GM21447 (cell line): ENCODE measurements around the gene CBX8.
A peak's percentile ranks its signal among the peaks of the same experiment; 100 is the strongest.

Source experiments
- ATAC-seq: cut with Tn5 transposase; IDR thresholded peaks from one replicate; pipeline ENCODE4 v1.9.1; 2021; ENCODE audit not compliant: unreplicated experiment

CBX8 gene

DNA sequence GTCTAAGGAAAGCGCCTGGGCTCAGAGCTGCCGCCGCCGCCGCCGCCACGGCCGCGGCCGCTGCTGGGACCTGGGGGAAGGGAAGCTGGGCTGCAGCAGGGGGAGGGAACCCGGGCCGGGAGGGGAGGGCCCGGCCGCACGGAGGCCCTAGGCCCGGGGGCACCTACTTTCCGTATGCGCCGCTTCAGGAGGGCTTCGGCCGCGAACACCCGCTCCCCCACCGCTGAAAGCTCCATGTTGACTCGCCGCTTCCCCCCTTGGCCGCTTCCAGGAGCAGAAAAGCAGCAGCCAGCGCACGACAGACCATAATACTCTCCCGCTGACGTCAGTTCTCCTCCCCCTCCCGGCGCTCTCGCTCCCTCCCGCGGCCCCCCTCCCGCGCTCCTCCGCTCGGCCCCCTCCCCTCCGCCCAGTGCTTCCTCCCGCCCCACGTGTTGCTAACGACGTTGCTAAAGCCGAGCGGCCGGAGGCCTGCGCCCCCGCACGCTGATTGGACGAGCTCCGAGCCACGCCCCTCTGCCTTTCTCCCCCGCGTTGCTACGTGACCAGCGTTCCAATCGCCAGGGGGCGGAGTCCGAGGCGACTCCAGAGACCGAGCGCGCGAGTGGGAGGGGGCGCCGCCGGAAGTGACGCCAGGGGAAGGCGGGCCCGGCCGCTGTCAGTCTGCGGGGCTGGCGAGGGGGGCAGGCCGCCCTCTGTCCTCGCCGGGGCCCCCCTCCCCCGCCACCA lies at the start of gene CBX8:
TSS of gene CBX8 (minus strand) at position 315 of the 729 bp plus-strand sequence. CDS start at position 236, 79 bp downstream.
- ATAC-seq, result peak; percentile 84

DNA sequence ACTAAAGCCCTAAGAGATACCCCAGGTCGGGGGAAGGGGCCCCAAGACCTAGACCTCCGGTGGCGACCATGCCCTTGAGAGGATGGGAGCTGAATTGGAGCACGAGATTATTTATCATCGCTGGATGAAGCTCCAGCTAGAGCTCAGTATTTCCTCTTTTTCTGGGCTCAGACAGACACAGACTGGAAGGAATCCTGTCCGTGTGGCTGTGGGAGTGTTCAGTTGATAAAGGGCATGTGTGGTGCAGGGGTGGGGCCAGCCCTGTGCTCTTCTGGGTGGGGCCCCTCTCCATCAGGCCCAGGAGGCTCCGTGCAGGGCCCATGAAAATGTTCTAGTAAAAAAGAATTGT lies 48.7 kb upstream of the CBX8 start:
- no peak for ATAC-seq

DNA sequence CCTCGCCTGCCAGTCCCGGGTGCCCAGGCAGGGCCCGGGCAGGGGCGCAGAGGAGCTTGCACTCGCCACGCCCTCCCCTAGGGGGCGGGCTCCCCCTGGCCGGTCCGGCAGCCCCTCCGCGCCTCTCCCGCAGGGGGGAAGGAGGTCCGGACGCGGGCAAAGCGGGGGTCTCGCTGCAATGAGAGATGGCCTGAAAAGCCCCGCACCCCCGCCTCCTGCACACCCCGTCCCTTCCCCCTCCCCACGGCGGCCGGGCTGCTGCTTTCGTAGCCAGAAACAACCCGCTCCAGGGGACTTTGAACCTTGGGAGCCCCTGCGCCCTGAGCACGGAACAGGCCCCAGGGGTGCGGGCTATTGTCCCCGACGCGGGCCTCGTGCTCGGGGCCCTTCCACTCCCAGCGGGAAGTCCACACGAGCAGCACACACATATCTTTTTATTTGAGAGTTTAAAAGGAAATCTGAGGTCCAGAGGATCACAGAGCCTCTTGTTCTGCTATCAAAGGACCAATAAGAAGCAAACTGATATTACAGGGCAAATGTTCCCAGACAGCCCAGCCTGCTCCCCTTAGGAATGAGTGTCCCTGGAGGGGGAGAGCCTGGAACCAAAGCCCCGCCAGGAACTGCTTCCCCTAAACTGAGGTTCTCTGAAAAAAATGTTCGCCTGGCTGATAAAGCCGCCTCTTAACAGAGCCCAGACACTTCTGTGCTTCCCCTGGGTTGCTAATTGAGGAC lies 48.2 kb upstream of the CBX8 start:
- ATAC-seq, result peak; percentile 59

DNA sequence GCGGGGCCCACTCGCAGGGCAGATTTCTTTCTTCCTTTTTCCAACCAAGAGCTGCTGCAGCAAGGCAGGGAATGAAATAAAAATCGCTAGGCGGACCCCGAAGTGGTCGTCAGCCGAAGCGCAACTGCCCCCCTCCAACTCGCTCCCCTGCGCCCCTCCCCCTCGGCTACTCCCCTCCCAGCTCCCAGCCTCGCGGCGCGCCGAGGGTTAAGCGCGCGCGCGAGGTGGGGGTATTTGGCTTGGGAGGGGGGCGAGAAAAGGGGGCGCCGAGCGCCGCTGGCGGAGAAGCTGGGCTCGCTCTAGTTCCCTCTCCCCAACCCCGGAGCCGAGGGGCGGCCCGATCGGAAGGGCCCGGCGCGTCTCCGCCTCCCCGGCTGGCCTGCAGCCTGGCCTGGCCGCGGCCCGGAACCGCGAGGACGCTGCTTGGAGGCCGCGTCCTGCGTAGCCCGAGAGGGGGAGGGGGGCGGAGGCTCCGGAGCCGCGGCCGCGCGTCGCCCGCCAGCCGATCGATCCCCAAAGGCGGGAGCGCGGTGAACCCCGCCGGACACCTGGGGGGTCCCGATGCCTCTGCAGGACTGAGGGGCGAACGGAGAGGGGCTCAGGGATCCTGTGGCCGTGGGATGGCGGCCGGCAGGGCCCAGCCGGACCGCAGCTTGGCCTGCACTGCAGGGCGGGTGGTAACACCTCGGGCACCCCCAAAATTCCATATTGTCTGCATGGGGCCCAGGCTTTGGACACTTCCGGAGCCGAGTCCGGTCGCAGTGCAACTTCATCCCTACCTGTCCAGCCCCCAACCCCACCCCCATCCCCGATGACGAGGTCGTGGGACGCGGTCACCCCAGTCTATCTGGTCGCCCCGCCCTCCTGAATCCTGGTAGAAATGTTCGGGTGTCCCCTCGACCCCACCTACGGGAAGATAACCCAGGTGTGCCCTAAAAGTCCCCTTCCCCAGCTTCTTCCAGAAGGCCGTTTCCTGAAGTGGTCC lies 47.2 kb upstream of the CBX8 start:
- ATAC-seq, result no peak

DNA sequence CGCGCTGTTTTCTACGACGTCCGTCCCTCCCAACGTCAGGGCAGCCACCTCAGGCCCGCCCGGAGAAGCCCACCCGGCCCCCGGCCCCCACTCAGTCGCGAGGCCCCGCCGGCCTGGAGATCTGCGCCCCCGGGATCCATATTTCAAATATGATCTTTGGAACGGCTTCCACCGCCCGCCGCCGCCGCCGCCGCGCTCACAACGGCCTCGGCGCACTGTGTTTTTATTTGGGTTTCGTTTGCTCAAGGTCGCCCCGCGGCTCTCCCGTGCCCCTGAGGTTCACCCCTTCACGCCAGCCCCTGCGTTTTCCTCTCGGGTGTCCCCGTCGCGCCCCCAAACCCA lies 46.6 kb upstream of the CBX8 start:
- no peak for ATAC-seq

DNA sequence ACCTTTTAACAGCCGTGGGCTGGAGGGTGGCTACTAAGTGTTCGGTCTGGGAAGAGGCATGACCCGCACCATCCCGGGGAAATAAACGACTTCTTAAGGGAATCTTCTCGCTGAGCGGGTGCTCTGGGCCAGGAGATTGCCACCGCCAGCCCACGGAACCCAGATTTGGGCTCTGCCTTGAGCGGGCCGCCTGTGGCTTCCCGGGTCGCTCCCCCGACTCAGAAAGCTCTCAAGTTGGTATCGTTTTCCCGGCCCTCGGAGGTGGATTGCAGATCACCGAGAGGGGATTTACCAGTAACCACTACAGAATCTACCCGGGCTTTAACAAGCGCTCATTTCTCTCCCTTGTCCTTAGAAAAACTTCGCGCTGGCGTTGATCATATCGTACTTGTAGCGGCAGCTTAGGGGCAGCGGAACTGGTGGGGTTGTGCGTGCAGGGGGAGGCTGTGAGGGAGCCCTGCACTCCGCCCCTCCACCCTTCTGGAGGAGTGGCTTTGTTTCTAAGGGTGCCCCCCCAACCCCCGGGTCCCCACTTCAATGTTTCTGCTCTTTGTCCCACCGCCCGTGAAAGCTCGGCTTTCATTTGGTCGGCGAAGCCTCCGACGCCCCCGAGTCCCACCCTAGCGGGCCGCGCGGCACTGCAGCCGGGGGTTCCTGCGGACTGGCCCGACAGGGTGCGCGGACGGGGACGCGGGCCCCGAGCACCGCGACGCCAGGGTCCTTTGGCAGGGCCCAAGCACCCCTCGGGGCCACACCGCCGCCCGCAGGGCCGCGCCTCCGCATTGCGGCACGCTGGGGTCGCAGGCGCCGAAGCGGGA lies 46.0 kb upstream of the CBX8 start:
- no peak for ATAC-seq

DNA sequence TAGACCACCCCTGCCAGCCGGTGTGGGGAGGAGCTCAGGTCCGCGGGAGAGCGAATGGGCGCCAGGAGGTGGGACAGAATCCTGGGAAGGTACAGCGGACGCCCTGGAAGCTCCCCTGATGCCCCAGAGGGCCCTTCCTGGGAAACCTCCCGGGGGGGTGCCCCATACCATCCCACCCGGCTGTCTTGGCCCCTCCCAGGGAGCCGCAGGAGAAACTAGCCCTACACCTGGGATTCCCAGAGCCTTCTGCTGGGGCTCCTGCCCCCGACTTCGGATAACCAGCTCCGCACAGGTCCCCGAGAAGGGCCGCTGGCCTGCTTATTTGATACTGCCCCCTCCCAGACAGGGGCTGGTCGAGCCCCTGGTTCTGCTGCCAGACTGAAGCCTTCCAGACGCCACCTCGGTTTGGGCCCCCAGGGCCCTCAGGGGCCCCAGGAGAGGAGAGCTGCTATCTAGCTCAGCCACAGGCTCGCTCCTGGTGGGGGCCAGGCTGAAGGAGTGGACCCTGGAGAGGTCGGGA lies 45.3 kb upstream of the CBX8 start:
- ATAC-seq, result no peak

DNA sequence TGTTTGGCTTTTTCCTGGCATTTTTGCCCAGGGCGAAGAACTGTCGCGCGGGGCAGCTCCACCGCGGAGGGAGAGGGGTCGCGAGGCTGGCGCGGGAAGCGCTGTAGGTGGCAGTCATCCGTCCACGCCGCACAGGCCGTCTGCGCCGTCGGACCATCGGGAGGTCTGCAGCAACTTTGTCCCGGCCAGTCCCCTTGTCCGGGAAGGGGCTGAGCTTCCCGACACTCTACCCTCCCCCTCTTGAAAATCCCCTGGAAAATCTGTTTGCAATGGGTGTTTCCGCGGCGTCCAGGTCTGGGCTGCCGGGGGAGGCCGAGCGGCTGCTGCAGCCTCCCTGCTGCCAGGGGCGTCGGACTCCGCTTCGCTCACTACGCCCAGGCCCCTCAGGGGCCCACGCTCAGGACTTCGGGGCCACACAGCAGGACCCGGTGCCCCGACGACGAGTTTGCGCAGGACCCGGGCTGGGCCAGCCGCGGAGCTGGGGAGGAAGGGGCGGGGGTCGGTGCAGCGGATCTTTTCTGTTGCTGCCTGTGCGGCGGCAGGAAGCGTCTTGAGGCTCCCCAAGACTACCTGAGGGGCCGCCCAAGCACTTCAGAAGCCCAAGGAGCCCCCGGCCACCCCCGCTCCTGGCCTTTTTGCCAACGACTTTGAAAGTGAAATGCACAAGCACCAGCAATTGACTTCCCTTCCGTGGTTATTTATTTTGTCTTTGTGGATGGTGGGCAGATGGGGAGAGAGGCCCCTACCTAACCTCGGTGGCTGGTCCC lies 44.7 kb upstream of the CBX8 start:
- ATAC-seq, result no peak

DNA sequence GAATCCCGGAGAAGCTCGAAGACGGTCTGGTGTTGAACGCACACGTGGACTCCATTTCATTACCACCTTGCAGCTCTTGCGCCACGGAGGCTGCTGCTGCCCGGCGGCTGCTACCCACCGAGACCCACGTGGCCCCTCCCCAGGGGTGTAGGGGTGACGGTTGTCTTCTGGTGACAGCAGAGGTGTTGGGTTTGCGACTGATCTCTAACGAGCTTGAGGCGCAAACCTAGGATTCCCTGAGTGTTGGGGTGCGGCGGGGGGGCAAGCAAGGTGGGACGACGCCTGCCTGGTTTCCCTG lies 44.1 kb upstream of the CBX8 start:
- no peak for ATAC-seq

DNA sequence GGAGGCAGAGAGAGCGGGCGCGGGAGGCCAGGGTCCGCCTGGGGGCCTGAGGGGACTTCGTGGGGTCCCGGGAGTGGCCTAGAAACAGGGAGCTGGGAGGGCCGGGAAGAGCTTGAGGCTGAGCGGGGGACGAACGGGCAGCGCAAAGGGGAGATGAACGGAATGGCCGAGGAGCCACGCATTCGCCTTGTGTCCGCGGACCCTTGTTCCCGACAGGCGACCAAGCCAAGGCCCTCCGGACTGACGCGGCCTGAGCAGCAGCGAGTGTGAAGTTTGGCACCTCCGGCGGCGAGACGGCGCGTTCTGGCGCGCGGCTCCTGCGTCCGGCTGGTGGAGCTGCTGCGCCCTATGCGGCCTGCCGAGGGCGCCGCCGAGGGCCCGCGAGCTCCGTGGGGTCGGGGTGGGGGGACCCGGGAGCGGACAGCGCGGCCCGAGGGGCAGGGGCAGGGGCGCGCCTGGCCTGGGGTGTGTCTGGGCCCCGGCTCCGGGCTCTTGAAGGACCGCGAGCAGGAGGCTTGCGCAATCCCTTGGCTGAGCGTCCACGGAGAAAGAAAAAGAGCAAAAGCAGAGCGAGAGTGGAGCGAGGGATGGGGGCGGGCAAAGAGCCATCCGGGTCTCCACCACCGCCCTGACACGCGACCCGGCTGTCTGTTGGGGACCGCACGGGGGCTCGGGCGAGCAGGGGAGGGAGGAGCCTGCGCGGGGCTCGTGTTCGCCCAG lies 43.6 kb upstream of the CBX8 start:
- no peak for ATAC-seq

DNA sequence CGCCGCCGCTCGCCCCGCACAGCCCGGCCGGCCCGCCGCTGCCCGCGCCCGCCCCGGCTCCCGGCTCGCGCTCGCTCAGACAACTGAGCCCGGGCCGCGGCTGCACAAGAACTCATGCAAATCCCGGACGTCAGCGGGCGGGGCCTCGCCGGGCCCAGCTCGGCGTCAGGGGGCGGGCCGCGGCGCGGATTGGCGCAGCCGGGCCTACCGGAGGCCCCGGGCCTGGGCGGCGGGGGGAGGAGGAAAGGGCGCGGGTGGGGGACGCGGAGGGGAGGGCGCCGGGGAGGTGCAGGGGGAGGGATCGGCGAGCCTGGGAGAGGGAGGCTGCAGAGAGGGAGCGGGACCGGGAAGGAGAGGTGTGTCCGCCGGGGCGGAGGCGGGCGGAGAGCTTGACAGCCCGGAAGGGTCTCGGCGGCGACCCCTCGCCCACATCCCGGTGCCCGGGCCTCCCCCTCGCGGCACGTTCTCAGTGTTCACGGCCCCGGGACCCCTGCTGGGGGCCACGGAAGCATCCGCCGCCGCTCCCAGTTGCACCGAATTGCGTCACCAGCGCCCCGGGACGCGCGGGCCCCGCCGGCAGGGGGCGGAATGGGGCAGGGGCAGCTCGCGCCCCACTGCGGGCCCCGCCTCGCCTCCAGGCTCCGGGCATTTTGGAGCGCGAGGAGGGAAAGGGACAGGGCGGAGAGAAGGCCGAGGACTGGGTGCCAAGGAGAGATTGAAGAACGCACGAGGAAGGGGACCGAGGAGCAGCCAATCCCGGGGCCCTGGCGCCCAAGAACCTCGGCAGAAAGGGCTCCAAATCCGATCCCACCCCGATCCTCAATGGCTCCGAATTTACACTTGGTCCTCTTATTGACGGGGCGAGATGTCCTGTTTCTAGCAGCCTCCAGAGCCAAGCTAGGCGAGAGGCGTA lies 42.7 kb upstream of the CBX8 start, which contains the start of gene CBX4:
TSS of gene CBX4 (minus strand) at position 85 of the 913 bp plus-strand sequence. CDS start 189 bp downstream, outside the sequence.
- ATAC-seq, result peak; percentile 44

DNA sequence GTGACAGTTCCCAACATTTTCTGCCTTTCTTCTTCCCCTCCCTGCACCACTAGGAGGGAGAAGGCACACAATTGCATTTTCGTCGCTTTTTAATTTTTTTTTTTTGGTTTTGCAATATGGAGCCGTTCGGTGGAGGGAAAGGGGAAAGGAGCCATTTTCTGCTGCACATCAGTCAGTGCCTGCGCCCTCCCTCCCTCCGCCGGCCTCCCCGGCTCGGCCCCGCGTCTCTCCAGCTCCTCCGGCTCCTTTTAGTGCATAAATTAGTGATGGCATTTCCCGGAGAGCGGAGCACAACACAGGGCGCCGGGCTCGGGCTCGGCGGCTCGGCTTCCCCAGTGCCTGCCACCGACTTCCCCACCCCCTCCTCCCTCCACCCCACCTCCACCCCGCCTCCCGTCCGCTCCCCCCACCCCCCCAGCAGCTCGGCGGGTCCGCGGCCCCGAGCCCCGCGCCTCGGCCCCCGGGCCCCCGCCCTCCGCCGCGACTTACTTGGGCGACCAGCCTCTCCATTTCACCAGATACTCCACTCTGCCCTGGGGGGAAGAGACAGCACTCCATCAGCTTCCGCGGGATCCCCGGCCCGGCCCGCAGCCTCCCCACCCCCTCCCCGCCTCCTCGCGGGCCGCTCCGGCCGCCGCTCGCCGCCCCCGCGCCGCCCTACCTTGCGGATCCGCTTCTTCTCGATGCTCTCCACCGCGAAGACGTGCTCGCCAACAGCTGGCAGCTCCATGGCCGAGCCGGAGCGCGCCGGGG lies 41.8 kb upstream of the CBX8 start:
- ATAC-seq, result no peak

DNA sequence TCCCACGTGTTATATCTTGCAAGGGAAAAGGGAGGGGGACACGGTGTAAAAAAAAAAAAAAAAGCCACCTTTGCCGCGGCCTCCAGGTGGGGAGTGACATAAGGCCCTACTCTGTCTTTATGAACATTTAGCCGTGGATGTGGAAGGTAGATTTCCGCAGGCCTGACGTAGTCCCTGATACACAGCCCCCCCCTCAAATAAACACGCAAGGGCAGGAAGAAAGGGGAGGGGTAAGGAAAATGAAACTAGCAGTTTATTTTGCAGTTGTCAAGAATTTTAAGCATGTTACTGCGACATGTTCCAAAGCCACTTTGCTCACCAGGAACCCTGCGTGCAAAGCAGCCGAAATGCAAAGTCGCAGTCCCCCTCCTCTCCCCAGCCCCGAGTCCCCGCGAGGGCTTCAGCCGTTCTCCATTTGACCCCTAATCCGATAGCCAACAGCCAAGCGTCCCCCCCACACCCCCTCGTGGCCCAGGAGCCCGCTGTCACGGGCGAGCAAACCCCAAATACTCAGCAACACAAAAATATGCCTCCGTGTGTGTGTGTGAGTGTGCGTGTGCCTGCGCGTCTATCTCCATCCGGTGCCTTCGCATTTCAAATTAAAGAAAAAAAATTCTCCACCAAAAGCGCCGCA lies 41.1 kb upstream of the CBX8 start:
- no peak for ATAC-seq

DNA sequence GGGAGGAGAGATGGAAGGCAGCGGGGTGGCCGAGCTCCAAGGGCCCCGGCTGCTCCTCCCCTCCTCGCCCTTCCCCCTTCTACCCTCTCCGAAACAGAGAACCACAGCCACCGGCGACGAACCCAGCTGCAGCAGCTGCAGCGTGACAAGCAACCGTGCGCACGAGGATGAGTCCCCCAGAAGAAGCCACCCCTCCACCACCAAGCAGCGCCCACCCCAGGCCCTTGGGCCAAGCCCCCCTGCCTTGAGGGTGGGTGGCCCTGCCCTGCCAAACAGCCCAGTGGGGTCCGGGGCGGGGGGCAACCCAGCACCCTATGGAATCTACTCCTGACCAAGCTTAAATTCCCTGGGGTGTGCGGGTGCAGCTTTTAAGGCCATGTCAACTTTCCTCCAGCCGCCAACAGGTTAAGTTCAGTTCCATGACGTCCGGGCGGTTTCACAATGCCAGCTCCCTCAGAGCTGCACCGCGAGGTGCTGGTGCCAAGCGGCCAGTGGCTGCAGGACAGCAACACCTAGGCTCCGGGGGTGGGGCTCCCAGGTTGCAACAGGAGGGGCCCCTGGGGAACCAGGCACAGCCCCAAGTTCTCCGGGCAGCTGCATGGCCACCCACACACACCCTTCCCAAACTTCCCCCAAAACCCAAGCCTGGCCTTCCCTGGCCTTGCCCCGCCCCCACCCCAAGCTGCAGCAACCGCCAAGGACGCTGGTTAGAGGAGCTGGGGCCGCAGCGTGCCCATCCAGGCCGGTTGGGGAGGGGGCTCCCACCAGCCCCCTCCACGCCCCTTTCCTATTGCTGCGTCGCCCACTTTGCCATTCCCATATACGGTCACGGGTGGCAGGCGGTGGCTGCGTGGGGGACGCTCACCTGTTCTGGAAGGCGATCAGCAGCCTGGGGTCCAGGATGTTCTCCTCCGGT lies 40.4 kb upstream of the CBX8 start:
- ATAC-seq, result peak; percentile 37

DNA sequence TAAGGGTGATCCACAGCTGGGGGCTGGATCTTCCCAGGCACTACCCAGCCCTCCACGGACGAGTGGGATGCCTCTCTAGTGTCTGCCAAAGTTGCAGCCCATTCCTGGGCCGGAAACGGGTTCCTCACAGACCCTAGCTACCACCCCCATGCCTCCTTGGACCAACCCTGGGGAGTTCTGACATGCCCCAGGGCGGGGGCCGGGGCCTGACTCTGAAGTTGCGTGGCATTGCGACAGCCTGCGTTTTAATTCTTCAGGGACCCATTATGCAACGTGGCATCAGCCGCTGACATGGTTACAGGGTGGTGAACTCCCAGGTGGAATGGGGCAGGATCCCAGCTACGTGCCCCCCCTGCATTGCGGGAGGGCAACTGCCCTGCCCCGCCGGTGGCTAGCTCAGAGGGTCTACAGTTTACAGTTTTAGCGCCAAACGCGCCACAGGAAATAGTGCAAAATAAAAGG lies 39.7 kb upstream of the CBX8 start:
- no peak for ATAC-seq
